WERI-Rb-1 (cell line): ENCODE measurements around the gene FRK.
"Not testable (repeated sequence)": the region's sequence is repeated elsewhere in the genome, so short reads cannot be mapped to it uniquely, and the experiment has no call there.

Source experiments
- DNase-seq: peaks from one replicate; pipeline ENCODE4 v3.0.0-alpha.2; 2020
- H3K27ac ChIP-seq: fragments of 250-450 bp; sonication (Bioruptor Pico); 2 replicates; pipeline ENCODE4 v1.5.1; 2020; ENCODE audit warnings: mild to moderate bottlenecking, moderate library complexity
- H3K27me3 ChIP-seq: fragments of 250-450 bp; sonication (Bioruptor Pico); 2 replicates; pipeline ENCODE4 v1.5.1; 2021; ENCODE audit warnings: mild to moderate bottlenecking, low read depth, moderate library complexity; ENCODE audit not compliant: insufficient read depth, severe bottlenecking
- H3K36me3 ChIP-seq: fragments of 250-450 bp; sonication (Bioruptor Pico); 2 replicates; pipeline ENCODE4 v1.5.1; 2020; ENCODE audit warnings: mild to moderate bottlenecking, moderate library complexity
- H3K4me3 ChIP-seq: 2 replicates; pipeline ENCODE4 v1.5.1; 2011; ENCODE audit warnings: low read depth, mild to moderate bottlenecking, control low read depth, low read length
- H3K9me3 ChIP-seq: fragments of 250-450 bp; sonication (Bioruptor Pico); 2 replicates; pipeline ENCODE4 v1.5.1; 2021; ENCODE audit warnings: mild to moderate bottlenecking, moderate library complexity; ENCODE audit not compliant: severe bottlenecking
- CTCF ChIP-seq: IDR thresholded peaks from 2 replicates; pipeline ENCODE4 v1.5.1; 2011; ENCODE audit warnings: low read depth, mild to moderate bottlenecking, control low read depth, inconsistent platforms, low read length

The FRK gene

GRCh38 chr6:115891111-115891669 lies 169.5 kb downstream of the FRK start:
- Histone ChIP-seq H3K27me3 (no peaks in the 10 kb centered on the region), H3K36me3 (no peaks in the 10 kb centered on the region), H3K27ac (no peak overlapping the region), H3K4me3 (no peak overlapping the region), H3K9me3 (no peaks in the 10 kb centered on the region)
- TF ChIP-seq CTCF, result no peak
- no peak for DNase-seq

GRCh38 chr6:115890238-115890637 lies 170.5 kb downstream of the FRK start:
- Histone ChIP-seq H3K36me3 (no peaks in the 10 kb centered on the region), H3K9me3 (no peaks in the 10 kb centered on the region), H3K4me3 (no peak overlapping the region), H3K27me3 (no peaks in the 10 kb centered on the region), H3K27ac (no peak overlapping the region)
- TF ChIP-seq CTCF, result no peak
- DNase-seq, result no peak

GRCh38 chr6:115888687-115889470 lies 171.8 kb downstream of the FRK start:
- not testable (repeated sequence) for H3K36me3 ChIP-seq, H3K4me3 ChIP-seq, H3K27me3 ChIP-seq, H3K27ac ChIP-seq, DNase-seq, H3K9me3 ChIP-seq

GRCh38 chr6:115887891-115888290 lies 172.8 kb downstream of the FRK start:
- Histone ChIP-seq H3K4me3 (no peak overlapping the region), H3K27ac (no peak overlapping the region), H3K27me3 (no peaks in the 10 kb centered on the region), H3K9me3 (no peaks in the 10 kb centered on the region), H3K36me3 (no peaks in the 10 kb centered on the region)
- no peak for DNase-seq
- TF ChIP-seq CTCF, result no peak

GRCh38 chr6:115885636-115886366 lies 174.9 kb downstream of the FRK start:
- H3K9me3 ChIP-seq, result no peaks in the 10 kb centered on the region
- no peak overlapping the region for H3K27ac ChIP-seq
- no peaks in the 10 kb centered on the region for H3K36me3 ChIP-seq
- TF ChIP-seq CTCF, result no peak
- no peak for DNase-seq
- H3K27me3 ChIP-seq, result no peaks in the 10 kb centered on the region
- H3K4me3 ChIP-seq, result no peak overlapping the region

- Histone ChIP-seq H3K4me3 (no peak overlapping the region), H3K27me3 (no peaks in the 10 kb centered on the region), H3K36me3 (no peaks in the 10 kb centered on the region), H3K27ac (no peak overlapping the region), H3K9me3 (no peaks in the 10 kb centered on the region)
- no peak for TF ChIP-seq CTCF
- no peak for DNase-seq
Measured at GRCh38 chr6:115882771-115883170, 177.9 kb downstream of the FRK start.
